HG03135 (cell line): ENCODE measurements around the gene PLXNB1.

Experiments used
- ATAC-seq: cut with Tn5 transposase; IDR thresholded peaks from one replicate; pipeline ENCODE4 v1.9.1; 2021; ENCODE audit warnings: mild to moderate bottlenecking, moderate library complexity; ENCODE audit not compliant: unreplicated experiment

PLXNB1 gene

GRCh38 chr3:48433472-48434118 lies 3.7 kb upstream of the PLXNB1 start:
- ATAC-seq, result no peak

GRCh38 chr3:48432411-48433371 lies 2.8 kb upstream of the PLXNB1 start:
- ATAC-seq, result no peak

- no peak for ATAC-seq
These were observed 1.5 kb upstream of the PLXNB1 start for GRCh38 chr3:48431224-48432029.

GRCh38 chr3:48430708-48431101 lies 819 bp upstream of the PLXNB1 start:
- ATAC-seq, result no peak

- ATAC-seq, result no peak
These were observed 448 bp downstream of the PLXNB1 start for GRCh38 chr3:48429317-48429959.

- ATAC-seq, result no peak
These were observed 1.1 kb downstream of the PLXNB1 start for GRCh38 chr3:48428572-48429316.

- ATAC-seq, result no peak
These were observed 1.8 kb downstream of the PLXNB1 start for GRCh38 chr3:48428088-48428571.

GRCh38 chr3:48427630-48427962 lies 2.3 kb downstream of the PLXNB1 start:
- ATAC-seq, result no peak

GRCh38 chr3:48426944-48427629 lies 2.8 kb downstream of the PLXNB1 start:
- ATAC-seq, result no peak

- no peak for ATAC-seq
These were observed 3.4 kb downstream of the PLXNB1 start for GRCh38 chr3:48426401-48426909.

- ATAC-seq, result no peak
These were observed 4.5 kb downstream of the PLXNB1 start for GRCh38 chr3:48425281-48425812.

- ATAC-seq, result no peak
These were observed 5.8 kb downstream of the PLXNB1 start for GRCh38 chr3:48423883-48424695.

GRCh38 chr3:48423241-48423882 lies 6.5 kb downstream of the PLXNB1 start:
- no peak for ATAC-seq

- no peak for ATAC-seq
These were observed 7.2 kb downstream of the PLXNB1 start for GRCh38 chr3:48422681-48423080.

GRCh38 chr3:48422272-48422671 lies 7.6 kb downstream of the PLXNB1 start:
- ATAC-seq, result no peak

- no peak for ATAC-seq
These were observed 9.3 kb downstream of the PLXNB1 start for GRCh38 chr3:48420561-48420960.

GRCh38 chr3:48419597-48419996 lies 10.3 kb downstream of the PLXNB1 start:
- ATAC-seq, result no peak

- ATAC-seq, result no peak
These were observed 10.7 kb downstream of the PLXNB1 start for GRCh38 chr3:48419149-48419548.
